Ascending aorta (tissue), 2 donors: ENCODE measurements around the gene ZFAND6. TPM values are rescaled to one million over a fixed set of nuclear protein-coding genes. Genes with fewer than 3 reads are reported as not detected.
"Not testable (repeated sequence)": the region's sequence is repeated elsewhere in the genome, so short reads cannot be mapped to it uniquely, and the experiment has no call there.

Source experiments
- DNase-seq, 2 donors: peaks; one replicate each; pipeline ENCODE4 v3.0.0-alpha.2; 2019; ENCODE audit warnings: low spot score in 2 of 2
- H3K27ac ChIP-seq, 2 donors: fragments of 200-600 bp; sonication (generic); one replicate each; pipeline ENCODE4 v1.5.1; 2016 to 2017; ENCODE audit warnings: mild to moderate bottlenecking in 1 of 2
- H3K27me3 ChIP-seq: fragments of 200-600 bp; sonication (generic); one replicate; pipeline ENCODE4 v1.5.1; 2017
- H3K36me3 ChIP-seq, 2 donors: fragments of 200-600 bp; sonication (generic); one replicate each; pipeline ENCODE4 v1.5.1; 2016
- H3K4me1 ChIP-seq, 2 donors: fragments of 200-600 bp; sonication (generic); one replicate each; pipeline ENCODE4 v1.5.1; 2016 to 2017; ENCODE audit warnings: mild to moderate bottlenecking in 1 of 2
- H3K4me3 ChIP-seq, 2 donors: fragments of 200-600 bp; sonication (generic); one replicate each; pipeline ENCODE4 v1.5.1; 2016 to 2017; ENCODE audit warnings: mild to moderate bottlenecking in 1 of 2
- H3K9me3 ChIP-seq, 2 donors: fragments of 200-600 bp; sonication (generic); one replicate each; pipeline ENCODE4 v1.5.1; 2016
- CTCF ChIP-seq, 3 experiments: fragments of 200-600 bp in 2 of 3; fragments of 450-650 bp in 1 of 3; sonication (generic) in 2 of 3; IDR thresholded peaks; one replicate each; pipeline ENCODE4 v1.5.1; 2016 to 2019; ENCODE audit warnings: antibody characterized with exemption in 3 of 3, mild to moderate bottlenecking in 1 of 3, moderate library complexity in 1 of 3
- intact Hi-C: fragments of 100-400 bp; cut with DNase I; formaldehyde crosslinking; loops from one replicate; pipeline ENCODE4 v1.15.1; 2023
- total RNA-seq: library from RNA; depleted of rRNA; stranded (reverse); fragments of >200 nt; gene quantifications from one replicate; pipeline ENCODE4 v1.1.0, GENCODE V29; 2016

Gene ZFAND6
- total RNA-seq, 1 donor from 2014 or later: 49.6 TPM

GRCh38 chr15:80155001-80155377 is 95.5 kb downstream of the ZFAND6 start:
- intact Hi-C loops: loop anchor here (10.0 kb wide), 1 partner anchor 850 kb away; the partner anchor contains the start of gene TLNRD1
- no peaks in the 10 kb centered on the region for H3K27me3 ChIP-seq
- H3K4me3 ChIP-seq: no peak overlapping the region
- peaks cover 13 to 20% of the 10 kb centered on the region in 2 donors for H3K36me3 ChIP-seq
- H3K4me1 ChIP-seq: peaks cover 4 to 15% of the 10 kb centered on the region in 2 donors
- DNase-seq: no peak
- no peaks in the 10 kb centered on the region for H3K9me3 ChIP-seq
- no peak overlapping the region for H3K27ac ChIP-seq
- no peak for TF ChIP-seq CTCF (IDR thresholded peaks at IDR 0.05)

- DNase-seq: not testable (repeated sequence)
These were observed 96.1 kb downstream of the ZFAND6 start for GRCh38 chr15:80155378-80156175.

DNA sequence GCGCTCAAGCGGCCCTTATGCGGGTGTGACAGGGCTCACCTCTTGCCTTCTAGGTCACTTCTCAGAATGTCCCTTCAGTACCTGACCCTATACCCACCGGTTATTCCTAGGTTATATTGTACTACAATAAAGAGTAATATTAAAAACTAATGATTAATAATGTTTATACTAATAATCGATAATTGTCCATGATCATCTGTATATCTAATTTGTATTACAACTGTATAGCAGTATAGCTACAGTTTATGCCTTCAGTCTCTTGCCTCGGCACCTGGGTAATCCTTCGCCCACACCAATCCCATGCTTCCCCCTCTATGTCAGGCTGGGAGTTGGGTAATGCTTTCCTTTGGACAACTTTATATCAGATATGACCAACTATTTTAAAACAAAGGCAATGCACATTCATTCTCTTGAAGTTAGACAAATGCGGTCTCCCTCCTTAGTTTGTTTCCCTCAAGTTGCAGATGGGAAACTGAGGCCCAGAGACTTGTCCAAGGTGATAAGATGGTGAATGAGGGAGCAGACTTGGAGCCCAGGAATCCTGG is 96.8 kb downstream of the ZFAND6 start:
- TF ChIP-seq CTCF (IDR thresholded peaks at IDR 0.05): no peak
- Histone ChIP-seq H3K4me3 (no peak overlapping the region), H3K9me3 (no peaks in the 10 kb centered on the region), H3K27me3 (no peaks in the 10 kb centered on the region), H3K4me1 (peaks cover 4 to 15% of the 10 kb centered on the region in 2 donors), H3K36me3 (peaks cover 21 to 32% of the 10 kb centered on the region in 2 donors), H3K27ac (no peak overlapping the region)
- intact Hi-C loops: loop anchor here (10.0 kb wide), 1 partner anchor 849 kb away; the partner anchor contains the start of gene TLNRD1
- no peak for DNase-seq

More at GRCh38 chr15:80155378-80156175, 96.1 kb downstream of the ZFAND6 start:
- H3K4me3 ChIP-seq, H3K27me3 ChIP-seq, H3K27ac ChIP-seq, H3K9me3 ChIP-seq: not testable (repeated sequence)
- Histone ChIP-seq H3K36me3 (peaks cover 17 to 26% of the 10 kb centered on the region in 2 donors), H3K4me1 (peaks cover 4 to 15% of the 10 kb centered on the region in 2 donors)
- intact Hi-C loops: loop anchor here (10.0 kb wide), 1 partner anchor 849 kb away; the partner anchor contains the start of gene TLNRD1

DNA sequence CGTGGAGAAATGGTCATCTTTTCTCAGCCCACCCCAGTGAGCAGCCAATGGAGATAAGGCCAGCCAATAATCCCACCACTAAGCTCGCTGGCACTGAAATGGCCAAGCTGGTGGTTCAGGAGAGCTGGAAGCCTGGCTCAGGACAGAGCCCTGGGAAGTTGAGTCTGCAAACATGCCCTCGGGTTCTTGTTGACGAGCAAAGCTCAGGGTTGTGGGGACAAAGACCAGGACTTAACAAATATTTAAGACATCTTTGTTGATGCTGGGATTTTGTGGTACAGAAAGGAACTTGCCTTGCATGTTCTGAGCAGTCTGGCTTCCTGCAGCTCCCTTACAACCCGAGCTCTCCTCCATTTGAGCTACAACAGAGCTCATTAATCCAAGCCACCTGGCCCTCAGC is 97.7 kb downstream of the ZFAND6 start:
- Histone ChIP-seq H3K36me3 (peaks cover 21 to 42% of the 10 kb centered on the region in 2 donors), H3K27ac (no peak overlapping the region), H3K4me3 (no peak overlapping the region), H3K9me3 (no peaks in the 10 kb centered on the region), H3K27me3 (no peaks in the 10 kb centered on the region), H3K4me1 (peaks cover 4 to 15% of the 10 kb centered on the region in 2 donors)
- no peak for DNase-seq
- intact Hi-C loops: loop anchor here (10.0 kb wide), 1 partner anchor 848 kb away; the partner anchor contains the start of gene TLNRD1
- TF ChIP-seq CTCF (IDR thresholded peaks at IDR 0.05): no peak

GRCh38 chr15:80159301-80159700 is 99.8 kb downstream of the ZFAND6 start:
- H3K9me3 ChIP-seq: no peaks in the 10 kb centered on the region
- intact Hi-C loops: loop anchor here (10.0 kb wide), 1 partner anchor 846 kb away; the partner anchor contains the start of gene TLNRD1
- no peak for DNase-seq
- H3K4me3 ChIP-seq: no peak overlapping the region
- H3K27ac ChIP-seq: no peak overlapping the region
- H3K4me1 ChIP-seq: peaks cover under 1 to 3% of the 10 kb centered on the region in 2 donors
- TF ChIP-seq CTCF (IDR thresholded peaks at IDR 0.05): no peak
- H3K36me3 ChIP-seq: peaks cover 27 to 56% of the 10 kb centered on the region in 2 donors
- no peaks in the 10 kb centered on the region for H3K27me3 ChIP-seq
